Measurements from ENCODE around the gene TCEAL9. TPM values are rescaled to one million over a fixed set of nuclear protein-coding genes. Genes with fewer than 3 reads are reported as not detected.

The TCEAL9 gene
- total RNA-seq, 4 donors from 2014 or later = 18.3 to 64.1 (median 26.5) TPM

DNA sequence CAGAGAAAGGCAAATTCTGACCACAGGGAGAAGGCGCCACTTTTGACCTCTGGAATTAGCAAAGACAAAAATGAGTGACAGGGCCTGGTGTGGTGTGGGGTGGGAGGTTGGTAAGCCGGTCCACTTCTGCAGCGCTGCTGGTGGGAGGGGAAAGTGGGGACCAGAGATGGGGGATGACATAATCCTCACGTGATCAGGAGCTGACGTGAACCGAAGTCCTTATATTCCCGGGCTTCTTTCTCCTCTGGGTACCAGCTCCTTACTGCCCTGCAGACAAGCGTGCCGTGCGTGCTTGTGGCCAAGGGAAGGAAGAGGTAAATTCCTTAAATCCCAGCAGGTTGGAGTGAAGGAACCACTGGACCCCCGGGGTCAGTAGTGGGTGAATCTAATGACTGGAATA lies 26.3 kb upstream of the TCEAL9 start, which contains the start of gene TCEAL7:
Gene TCEAL7, plus strand, starts transcription at position 249 of the 400 bp plus-strand sequence. CDS start 1,165 bp downstream, outside the sequence.
- Histone ChIP-seq H3K4me3 (peak within 1 kb of the TSS in 2 of 4 donors; percentile 14 to 30), H3K36me3 (no peaks in the 10 kb centered on the region), H3K4me1 (no peaks in the 10 kb centered on the region), H3K27ac (peak within 1 kb of the TSS in 3 of 4 donors; percentile 13 to 45 (median 28)), H3K27me3 (no peaks in the 10 kb centered on the region), H3K9me3 (no peaks in the 10 kb centered on the region)
- no peak for DNase-seq
- intact Hi-C loops (cut with DNase I; ENCODE audit: low total_unique reads) = no loop called here
- TF ChIP-seq POLR2A (IDR thresholded peaks at IDR 0.05) (no peak), POLR2AphosphoS5 (IDR thresholded peaks at IDR 0.05) (peak in 1 of 3 donors; percentile 19)
- in situ Hi-C loops (cut with MboI; ENCODE audit: low pct_ligation_motif_present in 1 of 4, low pct_unique_long_range_greater_than_20kb in 1 of 4, low sequenced_read_pairs in 3 of 4) = loop anchor here in 1 of 4 donors (25.0 kb wide), 1 partner anchor 132 kb away; no protein-coding TSS in a partner anchor
- WGBS, 2 donors (ENCODE audit: low coverage in 1 of 2) = 66% methylated on average over 11 of the region's 11 CpGs; no CpG with 5 or more reads in 1 of the 2 donors

DNA sequence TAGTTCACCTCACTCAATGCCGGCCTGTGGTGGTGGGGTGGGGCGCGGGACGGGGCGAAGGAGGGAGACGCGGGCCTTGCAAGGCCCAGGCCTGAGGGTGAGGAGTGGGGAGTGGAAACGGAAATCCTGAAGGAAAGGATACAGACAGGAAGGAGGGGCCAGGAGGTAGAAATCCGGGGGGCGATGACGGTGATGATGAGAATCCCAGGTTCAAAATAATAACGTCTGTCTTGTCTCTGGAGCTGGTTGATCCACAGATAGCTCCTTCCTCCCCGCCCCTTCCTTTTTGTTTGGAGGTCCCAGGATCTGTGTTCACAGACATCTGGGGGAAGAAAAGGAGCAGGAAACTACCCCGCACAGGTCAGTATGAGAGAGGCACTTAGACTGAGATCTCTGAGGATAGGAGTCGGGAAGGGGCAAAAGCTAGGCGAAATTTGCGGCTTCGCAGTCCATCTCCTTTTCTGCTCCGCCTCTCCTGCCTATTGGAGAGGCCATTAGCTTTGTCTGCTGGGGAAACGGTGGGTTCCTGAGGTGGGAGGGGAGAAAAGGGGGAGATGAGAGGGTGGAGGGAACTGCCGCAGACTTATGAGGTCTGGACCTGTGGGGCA lies 25.5 kb upstream of the TCEAL9 start:
- intact Hi-C loops (cut with DNase I; ENCODE audit: low total_unique reads) = no loop called here
- no peaks in the 10 kb centered on the region for H3K4me1 ChIP-seq
- H3K9me3 ChIP-seq = no peaks in the 10 kb centered on the region
- TF ChIP-seq POLR2AphosphoS5 (IDR thresholded peaks at IDR 0.05) = no peak
- TF ChIP-seq, protein P1, sequence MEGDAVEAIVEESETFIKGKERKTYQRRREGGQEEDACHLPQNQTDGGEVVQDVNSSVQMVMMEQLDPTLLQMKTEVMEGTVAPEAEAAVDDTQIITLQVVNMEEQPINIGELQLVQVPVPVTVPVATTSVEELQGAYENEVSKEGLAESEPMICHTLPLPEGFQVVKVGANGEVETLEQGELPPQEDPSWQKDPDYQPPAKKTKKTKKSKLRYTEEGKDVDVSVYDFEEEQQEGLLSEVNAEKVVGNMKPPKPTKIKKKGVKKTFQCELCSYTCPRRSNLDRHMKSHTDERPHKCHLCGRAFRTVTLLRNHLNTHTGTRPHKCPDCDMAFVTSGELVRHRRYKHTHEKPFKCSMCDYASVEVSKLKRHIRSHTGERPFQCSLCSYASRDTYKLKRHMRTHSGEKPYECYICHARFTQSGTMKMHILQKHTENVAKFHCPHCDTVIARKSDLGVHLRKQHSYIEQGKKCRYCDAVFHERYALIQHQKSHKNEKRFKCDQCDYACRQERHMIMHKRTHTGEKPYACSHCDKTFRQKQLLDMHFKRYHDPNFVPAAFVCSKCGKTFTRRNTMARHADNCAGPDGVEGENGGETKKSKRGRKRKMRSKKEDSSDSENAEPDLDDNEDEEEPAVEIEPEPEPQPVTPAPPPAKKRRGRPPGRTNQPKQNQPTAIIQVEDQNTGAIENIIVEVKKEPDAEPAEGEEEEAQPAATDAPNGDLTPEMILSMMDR (IDR thresholded peaks at IDR 0.05) = no peak
- TF ChIP-seq POLR2A (IDR thresholded peaks at IDR 0.05) = no peak
- TF ChIP-seq EP300 (IDR thresholded peaks at IDR 0.05; ENCODE audit: low read depth) = no peak
- H3K4me3 ChIP-seq = peak overlapping the region in 2 of 4 donors; percentile 14 to 30
- H3K36me3 ChIP-seq = no peaks in the 10 kb centered on the region
- in situ Hi-C loops (cut with MboI; ENCODE audit: low pct_ligation_motif_present in 1 of 4, low pct_unique_long_range_greater_than_20kb in 1 of 4, low sequenced_read_pairs in 3 of 4) = loop anchor here in 1 of 4 donors (25.0 kb wide), 1 partner anchor 132 kb away; no protein-coding TSS in a partner anchor
- no peaks in the 10 kb centered on the region for H3K27me3 ChIP-seq
- peak overlapping the region in 2 of 4 donors; percentile 13 to 16 for H3K27ac ChIP-seq
- no peak for DNase-seq
- WGBS, 2 donors (ENCODE audit: low coverage in 1 of 2) = 40 to 57% methylated on average over 1 to 21 of the region's 21 CpGs

DNA sequence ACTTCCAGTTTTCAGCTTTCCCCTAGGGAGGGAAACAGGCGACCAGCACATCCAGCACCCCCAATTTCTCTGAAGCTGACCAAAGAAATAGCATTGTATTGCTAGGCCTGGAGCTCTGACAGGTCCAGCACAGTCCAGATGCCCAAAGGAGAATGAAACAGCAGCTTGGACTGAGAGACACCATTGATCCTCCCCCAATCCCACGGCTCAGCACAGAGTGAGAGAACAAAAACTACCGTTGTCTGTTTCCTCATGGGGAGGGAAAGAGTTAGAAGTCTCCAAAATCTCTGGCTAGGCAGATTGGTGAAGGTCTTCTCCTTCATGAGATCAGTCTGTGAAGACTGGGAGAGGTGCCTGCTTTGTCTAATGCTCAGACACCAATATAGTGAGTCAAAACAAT lies 17.6 kb upstream of the TCEAL9 start:
- DNase-seq = no peak
- Histone ChIP-seq H3K4me3 (no peak overlapping the region), H3K27ac (no peak overlapping the region), H3K27me3 (no peaks in the 10 kb centered on the region), H3K36me3 (no peaks in the 10 kb centered on the region), H3K4me1 (no peaks in the 10 kb centered on the region), H3K9me3 (no peaks in the 10 kb centered on the region)
- TF ChIP-seq EP300 (IDR thresholded peaks at IDR 0.05; ENCODE audit: low read depth) = no peak
- TF ChIP-seq POLR2A (IDR thresholded peaks at IDR 0.05) = no peak
- TF ChIP-seq, protein P1 (IDR thresholded peaks at IDR 0.05) = no peak
- WGBS, 2 donors (ENCODE audit: low coverage in 1 of 2) = 51% methylated on average over 3 of the region's 3 CpGs; no CpG with 5 or more reads in 1 of the 2 donors
- intact Hi-C loops (cut with DNase I; ENCODE audit: low total_unique reads) = no loop called here
- in situ Hi-C loops (cut with MboI; ENCODE audit: low pct_ligation_motif_present in 1 of 4, low pct_unique_long_range_greater_than_20kb in 1 of 4, low sequenced_read_pairs in 3 of 4) = loop anchor here in 1 of 4 donors (25.0 kb wide), 1 partner anchor 124 kb away; no protein-coding TSS in a partner anchor

DNA sequence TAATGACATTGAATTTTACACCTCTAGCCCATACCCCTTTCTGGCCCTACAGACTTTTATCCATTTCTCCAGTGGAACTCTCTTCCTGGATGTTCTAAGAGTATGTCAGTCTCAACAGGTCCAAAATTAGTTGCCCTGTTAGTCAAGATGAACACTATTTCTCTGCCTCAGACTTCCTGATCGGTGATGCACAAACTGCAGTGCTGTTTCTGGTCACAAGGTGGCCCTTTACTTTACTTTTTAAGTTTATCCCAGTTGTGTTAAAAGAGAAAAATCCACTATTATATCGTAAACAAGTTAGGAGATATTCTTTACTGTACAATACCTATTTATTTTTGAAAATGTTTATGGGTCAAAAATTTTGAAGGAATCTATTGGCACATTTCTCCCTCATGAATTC lies 13.2 kb upstream of the TCEAL9 start:
- Histone ChIP-seq H3K4me1 (no peaks in the 10 kb centered on the region), H3K9me3 (no peaks in the 10 kb centered on the region), H3K27ac (no peak overlapping the region), H3K36me3 (no peaks in the 10 kb centered on the region), H3K4me3 (no peak overlapping the region), H3K27me3 (no peaks in the 10 kb centered on the region)
- peak; percentile 52 for DNase-seq
- 8% methylated on average over 2 of the region's 2 CpGs; no CpG with 5 or more reads in 1 of the 2 donors for WGBS, 2 donors (ENCODE audit: low coverage in 1 of 2)
- intact Hi-C loops (cut with DNase I; ENCODE audit: low total_unique reads) (loop anchor here (10.0 kb wide), 1 partner anchor 122 kb away; no protein-coding TSS in a partner anchor), in situ Hi-C loops (cut with MboI; ENCODE audit: low pct_ligation_motif_present in 1 of 4, low pct_unique_long_range_greater_than_20kb in 1 of 4, low sequenced_read_pairs in 3 of 4) (loop anchor here in 2 of 4 donors (10.0 to 25.0 kb wide), 2 partner anchors 119 to 122 kb away; no protein-coding TSS in a partner anchor)
- TF ChIP-seq EP300 (IDR thresholded peaks at IDR 0.05; ENCODE audit: low read depth) = no peak
- TF ChIP-seq, protein P1 (IDR thresholded peaks at IDR 0.05) = peak; percentile 53 to 70 (median 59)

Data from transverse colon (tissue), 4 donors.